Colon (tissue), 2 donors: ENCODE measurements around the gene ZC3H7B.

Source experiments
- FAIRE-seq: peaks from 2 replicates; lab custom pipeline; 2012; peaks lifted over from hg19 to GRCh38; lab: Jason Lieb, UNC
- donor health status: control.
- donor health status: control.

The ZC3H7B gene

GRCh38 chr22:41354979-41355378 lies 53.7 kb downstream of the ZC3H7B start:
- FAIRE-seq, result no peak

GRCh38 chr22:41355895-41356294 lies 54.6 kb downstream of the ZC3H7B start:
- no peak for FAIRE-seq

- FAIRE-seq, result no peak
These were observed 55.2 kb downstream of the ZC3H7B start for GRCh38 chr22:41356430-41357028.

GRCh38 chr22:41357191-41357590 lies 55.9 kb downstream of the ZC3H7B start:
- no peak for FAIRE-seq

GRCh38 chr22:41358927-41359326 lies 57.6 kb downstream of the ZC3H7B start:
- FAIRE-seq, result no peak

GRCh38 chr22:41359376-41359775 lies 58.1 kb downstream of the ZC3H7B start:
- no peak for FAIRE-seq

- no peak for FAIRE-seq
These were observed 58.8 kb downstream of the ZC3H7B start for GRCh38 chr22:41360126-41360525.

GRCh38 chr22:41361716-41362310 lies 60.5 kb downstream of the ZC3H7B start:
- FAIRE-seq, result no peak

- no peak for FAIRE-seq
These were observed 61.3 kb downstream of the ZC3H7B start for GRCh38 chr22:41362615-41363014.

- no peak for FAIRE-seq
These were observed 62.9 kb downstream of the ZC3H7B start for GRCh38 chr22:41364233-41364632.

- no peak for FAIRE-seq
These were observed 63.6 kb downstream of the ZC3H7B start for GRCh38 chr22:41364955-41365354.

GRCh38 chr22:41365425-41365824 lies 64.1 kb downstream of the ZC3H7B start:
- FAIRE-seq, result no peak

GRCh38 chr22:41366323-41367029 lies 65.2 kb downstream of the ZC3H7B start:
- no peak for FAIRE-seq

GRCh38 chr22:41367039-41367679 lies 65.8 kb downstream of the ZC3H7B start:
- FAIRE-seq, result no peak

GRCh38 chr22:41367680-41368542 lies 66.6 kb downstream of the ZC3H7B start:
- no peak for FAIRE-seq

GRCh38 chr22:41368543-41369423 lies 67.5 kb downstream of the ZC3H7B start:
- no peak for FAIRE-seq

- no peak for FAIRE-seq
These were observed 68.1 kb downstream of the ZC3H7B start for GRCh38 chr22:41369424-41369745.

- no peak for FAIRE-seq
These were observed 68.5 kb downstream of the ZC3H7B start for GRCh38 chr22:41369837-41370236.

- FAIRE-seq, result no peak
These were observed 76.5 kb downstream of the ZC3H7B start for GRCh38 chr22:41377846-41378245.

GRCh38 chr22:41380993-41381328 lies 79.6 kb downstream of the ZC3H7B start:
- no peak for FAIRE-seq

- FAIRE-seq, result peak; percentile 5
These were observed 80.2 kb downstream of the ZC3H7B start, which contains the start of gene TEF for GRCh38 chr22:41381329-41382097. TSS of gene TEF (plus strand) at chr22:41381942. CDS start at chr22:41382045, 103 bp downstream.
